Stomach (tissue), 9 donors: ENCODE data around the gene SLC29A1. TPM values are rescaled to one million over a fixed set of nuclear protein-coding genes. Genes with fewer than 3 reads are reported as not detected.
A peak's percentile ranks its signal among the peaks of the same experiment; 100 is the strongest.

ENCODE experiments used
- DNase-seq, 2 donors: peaks; one replicate each; pipeline versions ENCODE4 v3.0.0 to v3.0.0-alpha.2; 2013 to 2019
- H3K27ac ChIP-seq, 5 donors: fragments of 200-600 bp in 4 of 5; sonication (generic) in 4 of 5; one replicate each; pipeline ENCODE4 v1.5.1; 2013 to 2019; ENCODE audit warnings: mild to moderate bottlenecking in 1 of 5, moderate library complexity in 1 of 5
- H3K27me3 ChIP-seq, 3 donors: fragments of 200-600 bp; sonication (generic); one replicate each; pipeline ENCODE4 v1.5.1; 2017 to 2019; ENCODE audit warnings: mixed run types in 1 of 3
- H3K36me3 ChIP-seq, 4 donors: fragments of 200-600 bp; sonication (generic); 1 replicate in 3 of 4; 2 replicates in 1 of 4; pipeline ENCODE4 v1.5.1; 2016 to 2019
- H3K4me1 ChIP-seq, 4 donors: fragments of 200-600 bp; sonication (generic); one replicate each; pipeline ENCODE4 v1.5.1; 2016 to 2019
- H3K4me3 ChIP-seq, 4 donors: fragments of 200-600 bp; sonication (generic) in 3 of 4; one replicate each; pipeline ENCODE4 v1.5.1; 2016 to 2019; ENCODE audit warnings: mild to moderate bottlenecking in 1 of 4
- H3K9me3 ChIP-seq, 4 donors: fragments of 200-600 bp; sonication (generic); one replicate each; pipeline ENCODE4 v1.5.1; 2016 to 2019
- CTCF ChIP-seq, 7 experiments: fragments of 450-650 bp in 4 of 7; fragments of 200-600 bp in 3 of 7; sonication (generic) in 3 of 7; IDR thresholded peaks; one replicate each; pipeline ENCODE4 v1.5.1; 2016 to 2019; ENCODE audit warnings: antibody characterized with exemption in 7 of 7, control low read depth in 2 of 7, mild to moderate bottlenecking in 1 of 7
- EP300 ChIP-seq: sonication (generic); formaldehyde crosslinking; IDR thresholded peaks from one replicate; pipeline ENCODE4 v1.6.1; 2017; ENCODE audit warnings: antibody characterized with exemption
- POLR2A ChIP-seq, 4 donors: fragments of 450-650 bp; IDR thresholded peaks; one replicate each; pipeline ENCODE4 v1.6.1; 2016; ENCODE audit warnings: antibody characterized with exemption in 4 of 4, control low read depth in 2 of 4, mild to moderate bottlenecking in 1 of 4, moderate library complexity in 1 of 4
- POLR2AphosphoS5 ChIP-seq, 3 donors: sonication (generic); formaldehyde crosslinking; IDR thresholded peaks; one replicate each; pipeline ENCODE4 v1.6.1; 2016; ENCODE audit warnings: antibody characterized with exemption in 3 of 3
- WGBS, 5 donors: extraction: QIAGEN DNeasy Blood & Tissue Kit in 3 of 5; methylation state at CpG; one replicate each; pipeline versions ENCODE4 v1.1.5 to v1.1.7; 2013 to 2018; 5-methylcytosine and 5-hydroxymethylcytosine counted together
- intact Hi-C: fragments of 100-400 bp; cut with DNase I; formaldehyde crosslinking; loops from one replicate; pipeline ENCODE4 v1.15.1; 2023; ENCODE audit warnings: low total_unique reads
- polyA plus RNA-seq, 3 donors: library from polyadenylated mRNA; stranded (reverse); fragments of 200-250 nt; gene quantifications; one replicate each; pipeline ENCODE4 v1.2.3, GENCODE V29; 2013
- total RNA-seq, 5 donors: library from RNA; depleted of rRNA; stranded (reverse); fragments of >200 nt; gene quantifications; one replicate each; pipeline versions ENCODE4 v1.1.0 to v1.2.3, GENCODE V29; 2014 to 2016
- donor health status: healthy with polysubstance abuse.
- donor health status: Bipolar disorder and iron deficiency.
- donor health status: healthy.

The SLC29A1 gene
- total and polyA plus RNA-seq, 8 donors, result 22.6 to 217 (median 36.2) TPM

GRCh38 chr6:44224029-44224964 is 902 bp downstream of the SLC29A1 start:
- DNase-seq, result peak in 1 of 2 donors; percentile 66
- no peaks in the 10 kb centered on the region for H3K9me3 ChIP-seq

GRCh38 chr6:44224965-44225305 is 1.5 kb downstream of the SLC29A1 start:
- Histone ChIP-seq H3K9me3 (no peaks in the 10 kb centered on the region), H3K4me3 (peak overlapping the region; percentile 52 to 86 (median 68)), H3K4me1 (peaks cover 69 to 99% (median 88%) of the 10 kb centered on the region in 4 donors)

More at GRCh38 chr6:44224029-44224964, 902 bp downstream of the SLC29A1 start:
- intact Hi-C loops, result no loop called here
- 4 to 9% (median 8%) methylated on average over 11 to 18 of the region's 18 CpGs for WGBS, 5 donors
- no peak for TF ChIP-seq EP300
- no peak for TF ChIP-seq CTCF (IDR thresholded peaks at IDR 0.05)
- no peak for TF ChIP-seq POLR2A (IDR thresholded peaks at IDR 0.05)
- TF ChIP-seq POLR2AphosphoS5 (IDR thresholded peaks at IDR 0.05), result no peak
- Histone ChIP-seq H3K4me1 (peaks cover 73 to 99% (median 88%) of the 10 kb centered on the region in 4 donors), H3K27ac (peak overlapping the region in 4 of 5 donors; percentile 92 to 97 (median 95)), H3K36me3 (peaks cover 0 to 13% (median 10%) of the 10 kb centered on the region in 4 donors), H3K27me3 (no peaks in the 10 kb centered on the region), H3K4me3 (peak overlapping the region; percentile 52 to 86 (median 68))

GRCh38 chr6:44225579-44226325 is 2.4 kb downstream of the SLC29A1 start:
- no peak overlapping the region for H3K4me3 ChIP-seq
- WGBS, 5 donors, result 24 to 54% (median 42%) methylated on average over 8 of the region's 8 CpGs
- no peak for TF ChIP-seq POLR2AphosphoS5 (IDR thresholded peaks at IDR 0.05)
- no peak for TF ChIP-seq EP300
- no peak for TF ChIP-seq CTCF (IDR thresholded peaks at IDR 0.05)
- no peak for TF ChIP-seq POLR2A (IDR thresholded peaks at IDR 0.05)
- H3K4me1 ChIP-seq, result peaks cover 61 to 99% (median 84%) of the 10 kb centered on the region in 4 donors
- DNase-seq, result peak in 1 of 2 donors; percentile 44
- no peaks in the 10 kb centered on the region for H3K9me3 ChIP-seq
- intact Hi-C loops, result no loop called here
- peak overlapping the region in 4 of 5 donors; percentile 32 to 95 (median 61) for H3K27ac ChIP-seq
- no peaks in the 10 kb centered on the region for H3K27me3 ChIP-seq
- H3K36me3 ChIP-seq, result peaks cover 12 to 27% (median 24%) of the 10 kb centered on the region in 4 donors

More at GRCh38 chr6:44224965-44225305, 1.5 kb downstream of the SLC29A1 start:
- Histone ChIP-seq H3K27me3 (no peaks in the 10 kb centered on the region), H3K36me3 (peaks cover 4 to 19% (median 16%) of the 10 kb centered on the region in 4 donors), H3K27ac (peak overlapping the region in 3 of 5 donors; percentile 20 to 95 (median 95))
- no peak for DNase-seq
- TF ChIP-seq POLR2AphosphoS5 (IDR thresholded peaks at IDR 0.05) (no peak), POLR2A (IDR thresholded peaks at IDR 0.05) (no peak), EP300 (no peak), CTCF (IDR thresholded peaks at IDR 0.05) (no peak)
- intact Hi-C loops, result no loop called here
- WGBS, 5 donors, result 76 to 88% (median 83%) methylated on average over 4 of the region's 4 CpGs
